Airway epithelial cell (primary cell): Measurements from ENCODE around the gene MYF6. TPM values are rescaled to one million over a fixed set of nuclear protein-coding genes. Genes with fewer than 3 reads are reported as not detected.

ENCODE experiments used
- total RNA-seq: library from RNA; depleted of rRNA; stranded (reverse); fragments of >200 nt; gene quantifications from 2 replicates; pipeline ENCODE4 v1.2.3, GENCODE V29; 2015

Gene MYF6
- total RNA-seq, result not detected in 2 replicates

DNA sequence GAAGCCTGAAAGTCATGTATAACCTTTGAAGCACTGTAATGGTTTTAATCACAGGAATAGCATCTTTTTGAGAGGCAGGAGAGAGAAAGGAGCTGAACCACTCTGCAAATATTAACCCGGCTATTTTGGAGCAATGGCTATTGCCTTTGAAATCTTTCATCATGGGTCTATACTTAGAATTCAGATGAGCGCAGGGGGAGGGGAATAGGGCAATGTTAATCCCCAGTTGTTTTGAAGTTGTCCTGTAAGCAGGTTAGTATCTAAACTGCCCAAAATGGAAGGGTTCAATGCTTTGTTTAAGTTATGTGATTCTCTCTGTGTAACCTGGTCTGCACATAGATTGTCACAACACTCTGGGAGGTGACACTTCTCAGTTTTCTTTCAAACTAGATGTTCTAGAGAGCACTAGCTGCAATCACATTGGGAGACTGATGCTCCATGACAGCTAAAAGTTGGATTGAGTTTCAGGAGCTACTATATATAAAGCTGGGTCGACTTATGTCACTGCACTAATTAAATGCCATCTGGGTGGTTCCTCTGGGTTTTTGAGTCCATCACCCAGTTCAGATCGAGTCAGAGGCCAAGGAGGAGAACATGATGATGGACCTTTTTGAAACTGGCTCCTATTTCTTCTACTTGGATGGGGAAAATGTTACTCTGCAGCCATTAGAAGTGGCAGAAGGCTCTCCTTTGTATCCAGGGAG lies at the start of gene MYF6:
Gene MYF6 (plus strand): TSS at position 509 of the 704 bp plus-strand sequence. CDS start 86 bp downstream, at position 595.

DNA sequence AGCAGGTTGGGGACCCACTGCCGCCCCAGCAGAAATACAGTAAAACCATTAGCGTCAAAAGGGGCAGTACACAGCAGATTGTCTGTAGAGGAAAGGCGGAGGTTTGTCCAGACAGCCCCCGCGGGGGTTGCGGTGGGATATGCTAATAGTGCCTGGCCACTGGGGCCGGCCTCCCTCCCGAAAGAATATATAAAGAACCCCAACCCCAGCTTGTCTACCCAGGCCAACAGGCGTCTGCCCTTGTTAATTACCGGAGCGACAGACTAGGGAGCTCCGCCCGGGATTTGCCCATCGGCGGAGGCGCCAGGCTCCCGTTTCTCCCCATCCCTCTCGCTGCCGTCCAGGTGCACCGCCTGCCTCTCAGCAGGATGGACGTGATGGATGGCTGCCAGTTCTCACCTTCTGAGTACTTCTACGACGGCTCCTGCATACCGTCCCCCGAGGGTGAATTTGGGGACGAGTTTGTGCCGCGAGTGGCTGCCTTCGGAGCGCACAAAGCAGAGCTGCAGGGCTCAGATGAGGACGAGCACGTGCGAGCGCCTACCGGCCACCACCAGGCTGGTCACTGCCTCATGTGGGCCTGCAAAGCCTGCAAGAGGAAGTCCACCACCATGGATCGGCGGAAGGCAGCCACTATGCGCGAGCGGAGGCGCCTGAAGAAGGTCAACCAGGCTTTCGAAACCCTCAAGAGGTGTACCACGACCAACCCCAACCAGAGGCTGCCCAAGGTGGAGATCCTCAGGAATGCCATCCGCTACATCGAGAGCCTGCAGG lies 9.4 kb downstream of the MYF6 start, which contains the start of gene MYF5:
Gene MYF5 (plus strand): TSS at position 217 of the 774 bp plus-strand sequence. CDS start 152 bp downstream, at position 369.

Other genes starting within 250 kb of the MYF6 start
- gene MYF5, start 9.3 kb downstream of the MYF6 start, total RNA-seq, result not detected in 2 replicates
- 0.09 and 0.56 TPM in 2 replicates for gene LIN7A, start 230.3 kb downstream of the MYF6 start, total RNA-seq